HL-60/S4 treated with phorbol 12-myristate 13-acetate at 8.2 ng/mL for 4 days and 3 days (cell line): ENCODE results near the gene NOX1.
"Not testable (repeated sequence)": the region's sequence is repeated elsewhere in the genome, so short reads cannot be mapped to it uniquely, and the experiment has no call there.

Experiments
- in situ Hi-C: fragments of 300-500 bp; cut with MboI; formaldehyde crosslinking; loops from 2 replicates; pipeline ENCODE4 v1.15.0; 2022; ENCODE audit warnings: low sequenced_read_pairs

NOX1 gene

DNA sequence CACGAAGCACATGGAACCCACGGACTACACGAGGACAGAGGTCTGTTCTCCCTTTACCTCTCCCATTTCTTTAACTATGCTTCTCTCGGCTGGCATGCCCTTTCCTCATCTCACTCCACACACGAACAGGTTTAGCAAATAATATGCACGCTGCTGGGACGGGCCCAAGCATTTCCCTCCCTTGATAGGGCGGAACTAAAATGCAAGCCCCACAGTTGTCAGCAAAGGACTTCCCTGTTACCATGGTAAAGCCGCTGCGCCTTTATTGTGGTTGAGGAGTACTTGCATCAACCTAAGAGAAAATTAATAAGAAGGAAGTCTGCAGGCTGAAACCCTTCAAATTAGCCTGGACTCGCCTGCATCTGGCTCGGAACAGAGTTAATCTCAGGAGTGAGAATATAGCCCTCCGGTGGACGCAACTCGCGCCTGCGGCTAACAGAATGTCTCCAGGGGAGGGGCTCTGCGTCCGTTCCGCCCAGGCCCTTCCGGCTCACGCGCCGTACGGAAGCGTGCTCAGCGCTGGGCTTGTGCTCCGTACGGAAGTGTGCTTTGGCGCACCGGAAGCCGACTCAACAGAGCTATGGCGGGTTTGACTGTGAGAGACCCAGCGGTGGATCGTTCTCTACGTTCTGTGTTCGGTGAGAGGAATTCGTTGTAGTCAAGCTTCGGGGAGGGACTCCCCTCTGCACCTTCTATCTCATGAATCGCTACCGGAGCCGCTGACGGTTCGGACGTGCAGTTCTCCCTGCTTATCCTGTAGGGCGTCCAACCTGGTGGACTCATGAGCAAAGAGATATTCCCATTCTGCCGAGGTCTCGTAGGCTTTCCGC is 54.1 kb downstream of the NOX1 start, which contains the start of gene CSTF2:
CSTF2 (plus strand) TSS at position 555 of the 830 bp plus-strand sequence; CDS start at position 581, 26 bp downstream.
- in situ Hi-C loops: no loop called here

DNA sequence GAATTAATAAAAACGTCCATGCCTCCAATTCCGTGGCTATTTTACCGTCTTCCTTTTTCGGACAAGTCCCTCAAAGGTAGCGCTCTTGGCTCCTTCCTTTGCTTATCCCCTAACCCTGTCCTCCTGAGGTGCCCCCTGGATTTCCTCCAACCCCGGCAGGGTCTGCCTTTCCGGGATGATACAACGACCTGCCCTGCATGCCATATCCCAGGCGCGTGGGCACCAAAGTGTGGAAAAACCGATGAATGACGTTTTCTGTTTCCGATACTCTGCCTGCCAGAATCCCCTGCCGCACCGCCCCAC is 54.7 kb downstream of the NOX1 start:
- in situ Hi-C loops: no loop called here

DNA sequence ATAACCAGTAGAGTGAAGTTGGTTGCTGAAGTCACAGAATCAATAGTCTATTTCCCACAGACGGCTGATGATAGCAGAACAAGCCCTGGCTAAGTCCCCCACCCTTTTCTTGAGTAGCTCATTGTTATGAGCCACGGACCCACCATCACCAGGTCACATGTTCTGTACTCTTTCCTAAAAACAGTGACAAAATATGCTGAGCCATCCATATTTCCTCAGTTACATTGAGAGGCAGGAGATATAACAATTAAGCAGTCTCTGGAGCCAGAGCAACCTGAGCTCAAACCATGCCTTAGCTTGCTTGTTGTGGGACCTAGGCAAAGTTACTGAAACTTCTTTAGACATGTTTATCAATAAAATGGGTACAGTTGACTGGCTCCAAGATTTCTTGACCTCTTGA is 56.8 kb downstream of the NOX1 start:
- in situ Hi-C loops: no loop called here

DNA sequence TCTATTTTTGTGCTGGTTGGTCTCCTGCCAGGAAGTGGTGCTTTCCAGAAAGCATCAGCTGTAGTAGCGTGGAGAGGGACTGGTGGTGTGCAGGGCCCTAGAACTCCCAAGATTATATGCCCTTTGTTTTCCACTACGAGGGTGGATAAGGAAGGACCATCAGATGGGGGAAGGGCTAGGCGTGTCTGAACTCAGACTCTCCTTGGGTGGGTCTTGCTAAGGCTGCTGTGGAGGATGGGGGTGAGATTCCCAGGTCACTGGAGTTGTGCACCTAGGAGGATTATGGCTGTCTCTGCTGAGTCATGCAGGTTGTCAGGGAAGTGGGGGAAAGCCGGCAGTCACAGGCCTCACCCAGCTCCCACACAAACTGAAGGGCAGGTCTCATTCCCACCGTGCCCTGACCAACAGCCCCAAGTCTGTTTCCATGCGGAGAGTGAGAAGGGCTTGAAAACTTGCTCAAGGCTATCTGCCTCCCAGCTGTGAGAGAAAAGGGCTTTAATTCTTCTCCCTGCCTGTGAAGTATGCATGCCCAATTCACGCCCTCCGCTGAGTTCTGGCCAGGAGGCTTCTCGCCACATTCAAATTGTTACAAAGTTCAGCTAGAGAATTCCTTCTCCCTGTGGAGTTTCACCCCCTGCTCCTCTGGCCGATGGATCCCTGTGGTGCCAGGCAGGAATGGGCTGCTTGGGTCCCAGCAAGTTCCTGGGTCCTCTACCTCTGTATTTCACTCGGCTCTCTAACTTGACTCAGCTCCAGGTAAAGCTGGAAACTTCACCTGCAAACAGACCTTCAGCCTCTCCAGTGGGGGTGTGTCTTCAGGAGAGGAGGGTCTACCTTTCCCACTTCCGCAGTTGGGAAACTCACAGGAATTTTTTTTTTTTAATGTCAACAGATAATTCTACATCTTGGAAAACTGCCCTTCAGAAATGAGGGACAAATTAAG is 61.7 kb downstream of the NOX1 start:
- in situ Hi-C loops: no loop called here

DNA sequence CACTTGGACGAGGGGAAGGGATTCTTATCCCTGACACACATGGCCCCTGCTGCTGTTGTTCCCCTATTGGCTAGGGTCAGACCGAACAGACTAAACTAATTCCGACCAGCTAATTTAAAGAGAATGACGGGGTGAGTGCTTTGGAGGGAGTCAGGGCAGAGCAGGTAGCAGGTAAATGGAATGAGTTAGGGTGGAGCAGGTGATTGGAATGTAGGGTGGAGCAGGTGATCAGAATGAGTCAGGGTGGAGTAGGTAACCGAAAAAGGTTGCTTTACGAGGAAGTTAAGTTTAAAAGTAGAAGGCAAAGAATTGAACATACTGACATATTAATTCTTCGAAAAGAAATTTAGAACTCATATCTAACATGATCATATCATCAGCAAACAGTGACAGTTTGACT is 65.9 kb downstream of the NOX1 start:
- in situ Hi-C loops: not testable (repeated sequence)

DNA sequence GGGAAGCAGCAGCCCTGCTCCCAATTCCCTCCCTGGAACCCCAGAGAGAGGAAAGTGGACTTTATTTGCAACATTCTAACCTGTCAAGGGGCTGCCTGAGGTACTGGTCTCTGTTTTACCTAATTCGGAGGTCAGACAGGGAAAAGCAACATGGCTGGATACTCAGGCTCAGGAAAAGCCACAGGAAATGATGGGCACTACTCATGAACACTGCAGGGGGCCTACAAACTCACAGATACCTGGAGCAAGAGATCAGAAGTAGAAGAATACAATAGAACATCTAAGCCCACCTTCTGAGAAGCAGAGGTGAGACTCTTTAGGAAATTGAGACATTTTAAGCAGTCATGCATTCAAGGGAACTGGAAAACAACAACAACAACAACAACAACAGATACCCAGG is 69.4 kb downstream of the NOX1 start:
- in situ Hi-C loops: no loop called here

DNA sequence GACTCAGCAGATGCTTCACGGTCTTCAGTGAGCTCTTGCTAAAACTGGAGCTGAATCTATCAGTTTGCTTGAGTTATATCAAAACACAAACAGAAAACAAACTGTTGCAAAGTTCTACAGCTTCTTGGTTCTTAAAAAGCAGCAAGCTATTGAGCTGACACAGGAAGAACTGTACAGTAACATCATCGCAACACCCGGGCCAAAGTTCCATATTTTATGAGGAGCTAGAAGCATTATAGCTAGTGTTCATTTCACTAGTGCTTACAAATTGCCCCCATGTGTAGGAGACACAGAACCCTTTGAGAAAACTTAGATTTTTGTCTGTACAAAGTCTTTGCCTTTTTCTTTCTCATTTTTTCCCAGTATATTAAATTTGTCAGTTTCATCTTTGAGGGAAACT is 71.3 kb downstream of the NOX1 start:
- in situ Hi-C loops: no loop called here

DNA sequence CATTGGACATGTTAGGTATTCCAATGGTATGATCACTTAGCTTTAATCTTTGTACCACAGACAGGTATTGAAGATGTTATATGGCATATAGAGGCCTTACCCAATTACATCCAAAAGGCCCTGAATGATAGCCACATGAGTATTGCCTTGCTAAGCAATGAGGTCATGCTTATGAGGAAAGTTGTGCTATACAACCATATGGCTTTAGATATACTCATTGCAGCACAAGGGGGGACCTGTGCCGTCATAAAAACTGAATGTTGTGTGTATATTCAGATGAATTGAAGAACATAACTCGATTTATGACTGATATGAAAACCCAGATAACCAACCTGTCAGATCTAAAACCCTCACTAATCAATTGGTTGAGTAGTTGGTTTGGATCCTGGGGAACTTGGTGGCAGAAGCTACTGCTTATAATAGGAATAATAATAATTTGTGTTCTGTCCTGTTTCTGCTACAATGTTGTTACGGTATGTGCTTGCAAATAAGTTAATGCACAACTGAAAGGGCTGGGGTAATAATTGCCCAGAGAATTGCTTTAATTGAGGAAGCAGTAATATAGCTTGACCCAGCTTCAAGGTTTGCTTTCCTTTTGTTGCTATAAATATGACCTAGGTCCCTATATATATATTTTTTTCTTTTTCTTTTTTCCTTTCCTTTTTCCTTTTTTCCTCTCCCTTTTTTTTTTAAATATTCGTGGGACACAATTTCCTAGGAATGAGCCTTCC is 75.5 kb downstream of the NOX1 start:
- in situ Hi-C loops: no loop called here

DNA sequence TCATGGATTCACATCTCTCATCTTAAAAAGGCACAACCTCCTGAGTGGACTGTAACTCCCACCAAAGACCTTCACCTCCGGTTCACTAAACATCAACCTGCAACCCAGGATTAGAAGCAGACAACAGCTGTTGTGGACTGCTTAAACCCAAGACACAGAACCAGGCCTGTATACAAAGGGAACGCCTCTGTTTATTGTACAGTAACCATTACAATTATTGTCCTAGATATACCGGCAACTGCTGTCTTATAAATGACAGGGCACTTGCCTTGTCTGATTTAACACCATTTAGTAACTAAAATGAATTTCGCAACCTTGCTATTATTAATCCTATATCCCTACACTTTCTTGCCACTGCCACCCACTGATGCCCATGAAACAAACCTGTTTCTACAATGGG is 76.8 kb downstream of the NOX1 start:
- in situ Hi-C loops: no loop called here

DNA sequence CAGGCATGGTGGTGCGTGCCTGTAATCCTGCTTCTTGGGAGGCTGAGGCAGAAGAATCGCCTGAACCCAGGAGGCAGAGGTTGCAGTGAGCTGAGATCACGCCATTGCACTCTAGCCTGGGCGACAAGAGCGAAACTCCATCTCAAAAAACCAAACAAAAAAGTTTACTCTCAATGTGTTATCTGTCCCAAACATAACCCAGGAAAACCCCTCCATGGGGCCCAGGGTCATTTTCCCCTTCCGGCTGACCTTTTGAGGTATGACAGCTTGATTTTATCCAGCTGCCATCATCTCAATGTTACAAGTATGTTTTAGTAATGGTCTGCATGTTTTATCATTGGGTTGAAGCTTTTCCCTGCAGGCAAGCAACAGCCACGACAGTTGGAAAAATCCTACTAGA is 77.8 kb downstream of the NOX1 start:
- in situ Hi-C loops: not testable (repeated sequence)
